GM12864 (cell line): ENCODE results near the gene RPS13.
"Not testable (repeated sequence)": the region's sequence is repeated elsewhere in the genome, so short reads cannot be mapped to it uniquely, and the experiment has no call there.

Experiments used
- DNase-seq: peaks from one replicate; pipeline ENCODE4 v3.0.0-alpha.2; 2011; ENCODE audit warnings: low read depth
- H3K4me3 ChIP-seq: 2 replicates; pipeline ENCODE4 v1.5.1; 2011; ENCODE audit warnings: mild to moderate bottlenecking, low read depth, low read length, control low read depth
- CTCF ChIP-seq: IDR thresholded peaks from 2 replicates; pipeline ENCODE4 v1.5.1; 2011; ENCODE audit warnings: low read depth, mild to moderate bottlenecking, moderate library complexity, low read length, control low read depth, inconsistent platforms; ENCODE audit errors: missing control alignments

RPS13 gene

GRCh38 chr11:17077520-17078401, at the start of gene RPS13:
Gene RPS13 (minus strand): TSS chr11:17077667. CDS start chr11:17077641, 26 bp downstream.
- DNase-seq: peak; percentile 97
- no peak for TF ChIP-seq CTCF
- peak within 1 kb of the TSS; percentile 85 for H3K4me3 ChIP-seq

- no peak overlapping the region for H3K4me3 ChIP-seq
- DNase-seq: no peak
- no peak for TF ChIP-seq CTCF
These were observed 44.5 kb upstream of the RPS13 start for GRCh38 chr11:17121981-17122380.

DNA sequence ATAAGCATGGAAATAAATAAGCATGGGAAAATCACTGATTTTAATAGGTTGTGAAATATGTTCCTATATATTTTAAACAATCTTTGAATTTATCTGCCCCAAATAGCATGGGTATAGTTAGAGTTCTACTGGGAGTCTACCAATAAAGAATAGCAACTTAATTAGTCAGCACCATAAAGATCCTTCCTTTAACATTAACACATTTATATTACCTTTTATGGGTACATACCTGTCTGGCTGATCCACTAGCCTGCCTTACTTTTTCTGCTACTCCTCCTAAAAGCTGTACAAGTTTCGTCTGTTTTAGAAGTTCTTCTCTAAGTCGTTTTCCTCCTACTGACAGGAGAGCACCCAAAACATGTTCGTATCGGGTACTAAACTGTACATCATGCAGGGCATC, 39.8 kb upstream of the RPS13 start:
- TF ChIP-seq CTCF: no peak
- no peak overlapping the region for H3K4me3 ChIP-seq
- no peak for DNase-seq

- no peak for DNase-seq
- no peak for TF ChIP-seq CTCF
These were observed 38.6 kb upstream of the RPS13 start for GRCh38 chr11:17116117-17116516.

DNA sequence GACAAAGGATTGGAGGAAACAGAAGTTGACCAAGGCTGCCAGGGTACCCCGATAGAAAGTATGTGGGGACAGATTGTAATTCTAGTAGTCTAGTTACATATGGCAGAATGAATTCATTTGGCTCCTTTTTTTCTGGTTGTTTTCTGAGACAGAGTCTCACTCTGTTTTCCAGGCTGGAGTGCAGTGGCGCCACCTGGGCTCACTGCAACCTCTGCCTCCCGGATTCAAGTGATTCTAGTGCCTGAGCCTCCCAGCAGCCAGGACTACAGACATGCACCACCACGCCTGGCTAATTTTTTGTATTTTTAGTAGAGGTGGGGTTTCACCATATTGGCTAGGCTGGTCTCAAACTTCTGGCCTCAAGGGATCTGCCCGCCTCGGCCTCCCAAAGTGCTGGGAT, 30.3 kb upstream of the RPS13 start:
- not testable (repeated sequence) for DNase-seq

More at GRCh38 chr11:17116117-17116516, 38.6 kb upstream of the RPS13 start:
- no peak overlapping the region for H3K4me3 ChIP-seq

DNA sequence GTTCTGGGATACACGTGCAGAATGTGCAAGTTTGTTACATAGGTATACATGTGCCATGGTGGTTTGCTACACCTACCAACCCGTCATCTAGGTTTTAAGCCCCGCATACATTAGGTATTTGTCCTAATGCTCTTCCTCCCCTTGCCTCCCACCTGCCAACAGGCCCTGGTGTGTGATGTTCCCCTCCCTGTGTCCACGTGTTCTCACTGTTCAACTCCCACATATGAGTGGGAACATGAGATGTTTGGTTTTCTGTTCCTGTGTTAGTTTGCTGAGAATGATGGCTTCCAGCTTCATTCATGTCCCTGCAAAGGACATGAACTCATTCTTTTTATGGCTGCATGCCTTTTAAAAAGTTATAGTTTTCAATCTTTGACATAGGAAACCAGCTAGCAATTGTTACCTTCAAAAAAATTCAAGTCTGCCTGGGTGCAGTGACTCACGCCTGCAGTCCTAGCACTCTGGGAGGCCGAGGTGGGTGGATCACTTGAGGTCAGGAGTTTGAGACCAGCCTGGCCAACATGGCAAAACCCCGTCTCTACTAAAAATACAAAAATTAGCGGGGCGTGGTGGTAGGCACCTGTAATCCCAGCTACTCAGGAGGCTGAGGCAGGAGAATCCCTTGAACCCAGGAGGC, 28.1 kb upstream of the RPS13 start:
- not testable (repeated sequence) for H3K4me3 ChIP-seq, DNase-seq

More for the DNA sequence above, 30.3 kb upstream of the RPS13 start:
- not testable (repeated sequence) for H3K4me3 ChIP-seq

GRCh38 chr11:17102462-17102861, 25.0 kb upstream of the RPS13 start:
- DNase-seq: no peak
- TF ChIP-seq CTCF: no peak
- H3K4me3 ChIP-seq: no peak overlapping the region

DNA sequence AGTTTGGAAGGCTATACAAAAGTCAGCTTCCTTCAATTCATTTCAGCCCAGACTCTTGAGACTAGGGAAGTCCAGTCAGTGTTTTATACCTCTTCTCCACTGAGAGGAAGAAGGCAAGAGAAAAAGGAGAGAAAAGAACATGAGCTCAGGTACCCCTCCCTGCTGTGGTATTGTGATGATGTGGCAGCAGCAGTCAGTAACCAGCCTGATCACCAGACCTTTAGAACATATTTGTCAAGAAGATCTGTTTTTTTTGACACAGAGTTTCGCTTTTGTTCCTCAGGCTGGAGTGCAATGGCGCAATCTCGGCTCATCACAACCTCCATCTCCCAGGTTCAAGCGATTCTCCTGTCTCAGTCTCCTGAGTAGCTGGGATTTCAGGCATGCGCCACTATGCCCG, 21.2 kb upstream of the RPS13 start:
- TF ChIP-seq CTCF: no peak

More for the DNA sequence above, 21.2 kb upstream of the RPS13 start:
- DNase-seq: no peak
- no peak overlapping the region for H3K4me3 ChIP-seq
